GM21619 (cell line): Measurements from ENCODE around the gene OR51E1.

Experiments used
- ATAC-seq: cut with Tn5 transposase; IDR thresholded peaks from one replicate; pipeline ENCODE4 v1.9.1; 2021; ENCODE audit not compliant: unreplicated experiment

The OR51E1 gene

DNA sequence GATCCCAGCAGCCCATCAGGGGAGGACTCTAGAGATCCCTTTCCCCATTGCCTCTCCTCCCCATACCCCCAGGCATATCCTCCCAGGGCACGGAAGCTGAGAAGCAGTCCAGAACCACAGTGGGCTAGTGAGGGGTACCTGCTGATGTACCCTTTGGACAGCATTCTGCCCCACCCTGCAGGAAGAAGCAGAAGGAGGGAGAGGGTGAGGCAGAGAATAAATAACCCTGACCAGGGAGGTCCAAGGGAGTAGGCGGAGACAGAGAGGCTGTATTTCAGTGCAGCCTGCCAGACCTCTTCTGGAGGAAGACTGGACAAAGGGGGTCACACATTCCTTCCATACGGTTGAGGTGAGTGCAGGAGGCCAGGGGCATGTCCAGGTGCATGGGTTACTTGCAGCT, at the start of gene OR51E1:
OR51E1 (plus strand) TSS at position 301 of the 400 bp plus-strand sequence. CDS start 8,545 bp downstream, outside the sequence.
- no peak for ATAC-seq

- ATAC-seq = no peak
Measured at GRCh38 chr11:4605057-4605456, 38.7 kb upstream of the OR51E1 start.

DNA sequence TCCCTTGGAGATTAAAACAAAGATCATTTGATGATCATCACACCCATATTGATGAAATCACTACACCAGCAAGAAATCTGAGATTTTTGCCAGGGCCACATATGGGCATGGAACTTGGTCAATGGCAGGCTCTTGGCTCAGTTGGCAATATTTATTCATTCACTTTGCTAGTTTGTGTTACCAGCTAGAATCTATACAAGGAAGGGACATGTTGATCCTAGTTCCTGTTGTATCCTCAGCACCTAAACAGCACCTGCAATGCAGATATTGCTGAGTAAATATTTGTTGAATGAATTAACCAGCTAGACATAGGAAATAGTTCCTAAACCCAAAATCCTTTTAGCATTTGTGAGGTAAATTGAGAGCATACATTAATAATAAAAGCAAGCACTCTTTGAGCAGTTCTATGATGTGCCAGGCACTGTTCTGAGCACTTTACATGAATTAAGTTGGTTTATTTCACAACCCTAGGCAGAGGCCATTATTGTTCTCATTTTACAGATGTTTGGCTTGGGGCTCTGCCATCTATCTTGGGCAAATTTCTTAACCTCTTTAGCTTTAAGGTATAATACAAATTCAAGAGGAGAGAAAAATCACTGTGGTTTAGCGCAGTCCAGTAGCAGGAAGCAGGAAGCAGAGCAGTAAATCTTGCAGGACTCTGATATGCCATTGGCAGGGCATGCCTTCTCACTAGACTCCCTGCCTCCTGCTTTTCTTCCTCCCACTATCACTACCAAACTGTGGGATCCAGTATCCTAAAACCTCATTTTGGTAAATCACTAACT, 37.4 kb upstream of the OR51E1 start:
- ATAC-seq = no peak

GRCh38 chr11:4607096-4607495, 36.7 kb upstream of the OR51E1 start:
- no peak for ATAC-seq

DNA sequence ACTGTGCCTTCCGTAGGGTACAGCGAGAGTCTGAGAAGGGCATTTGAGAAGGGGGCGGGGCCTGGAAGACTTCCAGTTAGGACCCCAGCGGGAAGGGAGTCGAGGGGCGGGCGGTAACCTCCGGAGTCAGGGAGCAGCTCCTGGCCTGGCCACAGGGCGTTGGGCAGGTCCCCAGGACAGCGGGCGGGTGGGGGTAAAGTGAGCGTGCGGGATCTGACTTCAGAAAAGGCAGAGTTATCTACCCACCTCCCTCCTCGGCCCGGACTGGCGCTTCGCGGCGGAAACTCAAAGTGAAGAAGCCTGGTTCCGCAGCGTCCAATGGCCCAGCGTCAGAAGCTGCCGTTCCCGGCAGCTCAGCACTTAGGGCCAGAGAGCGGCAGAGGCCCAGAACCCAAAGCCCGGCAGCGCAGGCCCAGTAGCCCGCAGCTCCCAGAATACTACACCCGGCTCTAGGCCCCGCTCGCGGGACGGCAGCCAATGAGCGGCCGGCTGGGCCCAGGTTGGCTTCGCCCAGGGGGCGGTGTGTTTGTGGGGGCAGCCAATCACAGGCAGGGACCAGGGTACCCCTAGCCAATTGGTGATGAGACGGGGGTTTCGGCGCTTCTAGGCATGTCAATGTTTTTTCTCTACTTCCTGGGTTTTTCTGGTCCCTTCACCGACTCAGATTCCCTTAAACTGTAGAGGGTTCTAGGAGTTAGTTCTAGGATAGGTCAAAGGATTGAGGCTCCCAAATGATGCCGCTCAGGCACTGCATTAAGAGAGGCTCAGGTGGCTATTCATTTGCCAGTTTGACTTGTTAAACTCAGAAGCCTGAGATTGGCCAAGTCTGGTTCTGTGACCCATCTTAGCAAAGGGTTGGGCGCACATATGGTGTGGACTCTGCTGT, 35.8 kb upstream of the OR51E1 start, which contains the start of gene TRIM68:
TRIM68 (minus strand) TSS at position 451 of the 886 bp plus-strand sequence. CDS start 2,727 bp downstream, outside the sequence.
- ATAC-seq = peak; percentile 99

- ATAC-seq = no peak
Measured at GRCh38 chr11:4610258-4610935, 33.4 kb upstream of the OR51E1 start.

GRCh38 chr11:4611986-4612385, 31.8 kb upstream of the OR51E1 start:
- ATAC-seq = no peak

GRCh38 chr11:4615856-4616444, 27.8 kb upstream of the OR51E1 start:
- no peak for ATAC-seq

- ATAC-seq = no peak
Measured at GRCh38 chr11:4619514-4619913, 24.3 kb upstream of the OR51E1 start.

DNA sequence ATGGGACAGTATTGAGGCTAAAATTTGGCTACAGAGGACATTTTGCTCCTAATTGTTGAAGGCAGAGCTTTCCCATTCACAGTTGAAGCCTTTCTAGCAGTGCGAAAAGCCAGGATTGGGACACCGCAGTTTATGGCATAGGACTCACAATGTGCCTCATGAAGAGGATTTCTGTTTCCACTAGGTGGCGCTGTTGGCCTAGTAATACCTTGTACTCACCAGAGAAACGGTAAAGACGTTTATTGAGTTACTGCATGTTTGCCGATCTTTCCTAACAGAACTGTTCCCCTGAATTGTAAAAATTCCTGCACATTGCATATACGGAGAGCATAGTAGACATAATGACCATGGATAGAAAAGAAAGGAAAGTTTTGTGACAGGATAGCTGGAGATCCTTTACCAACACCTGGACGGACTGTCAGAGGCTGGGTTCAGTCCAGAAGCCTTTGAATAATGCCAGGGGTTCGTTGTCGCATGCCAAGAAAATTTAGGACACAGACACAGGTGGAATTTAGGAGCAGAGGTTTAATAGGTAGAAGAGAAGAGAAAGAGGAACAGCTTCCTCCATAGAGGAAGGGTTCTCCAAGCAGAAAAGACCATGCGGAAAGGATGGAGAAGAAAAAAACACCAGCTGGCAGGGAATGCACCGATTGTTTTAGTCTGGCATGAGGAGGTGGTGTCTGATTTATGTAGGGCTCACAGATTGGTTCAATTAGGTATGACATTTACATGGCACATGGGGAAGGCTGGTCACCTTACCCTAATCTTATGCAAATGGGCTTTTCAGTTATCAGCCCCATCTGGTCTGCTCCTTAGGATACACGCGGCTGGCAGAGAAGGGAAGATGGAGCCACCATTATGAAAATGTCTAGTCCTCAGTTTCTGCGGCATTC, 17.3 kb upstream of the OR51E1 start:
- no peak for ATAC-seq

GRCh38 chr11:4636136-4636535, 7.6 kb upstream of the OR51E1 start:
- no peak for ATAC-seq

- ATAC-seq = peak; percentile 96
Measured at GRCh38 chr11:4636962-4637661, 6.7 kb upstream of the OR51E1 start, which contains the start of gene OR51D1. Gene OR51D1 (plus strand): TSS chr11:4637477. CDS start chr11:4639791, 2,314 bp downstream.

- no peak for ATAC-seq
Measured at GRCh38 chr11:4637662-4638047, 6.1 kb upstream of the OR51E1 start.

DNA sequence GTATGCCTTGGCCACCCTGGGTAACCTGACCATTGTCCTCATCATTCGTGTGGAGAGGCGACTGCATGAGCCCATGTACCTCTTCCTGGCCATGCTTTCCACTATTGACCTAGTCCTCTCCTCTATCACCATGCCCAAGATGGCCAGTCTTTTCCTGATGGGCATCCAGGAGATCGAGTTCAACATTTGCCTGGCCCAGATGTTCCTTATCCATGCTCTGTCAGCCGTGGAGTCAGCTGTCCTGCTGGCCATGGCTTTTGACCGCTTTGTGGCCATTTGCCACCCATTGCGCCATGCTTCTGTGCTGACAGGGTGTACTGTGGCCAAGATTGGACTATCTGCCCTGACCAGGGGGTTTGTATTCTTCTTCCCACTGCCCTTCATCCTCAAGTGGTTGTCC, 3.9 kb upstream of the OR51E1 start:
- no peak for ATAC-seq

DNA sequence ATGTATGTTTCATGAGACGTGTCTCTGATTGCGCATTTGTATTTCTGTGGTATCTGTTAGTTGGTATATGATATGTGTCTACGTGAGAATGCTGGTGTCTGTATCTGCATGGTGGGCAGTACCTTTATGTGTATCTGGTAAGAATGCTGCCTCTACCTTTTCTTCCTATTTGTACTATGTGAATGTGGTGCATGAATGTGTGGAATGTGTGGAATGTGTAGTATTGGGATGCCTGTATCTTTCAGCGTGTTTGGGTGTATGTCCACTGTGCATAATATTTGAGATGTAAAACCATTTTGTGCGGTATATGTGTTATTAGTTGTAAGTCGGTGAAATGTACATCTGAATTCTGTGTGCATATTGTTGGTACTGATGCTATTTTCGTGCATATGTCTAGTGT, 2.3 kb upstream of the OR51E1 start:
- ATAC-seq = no peak

DNA sequence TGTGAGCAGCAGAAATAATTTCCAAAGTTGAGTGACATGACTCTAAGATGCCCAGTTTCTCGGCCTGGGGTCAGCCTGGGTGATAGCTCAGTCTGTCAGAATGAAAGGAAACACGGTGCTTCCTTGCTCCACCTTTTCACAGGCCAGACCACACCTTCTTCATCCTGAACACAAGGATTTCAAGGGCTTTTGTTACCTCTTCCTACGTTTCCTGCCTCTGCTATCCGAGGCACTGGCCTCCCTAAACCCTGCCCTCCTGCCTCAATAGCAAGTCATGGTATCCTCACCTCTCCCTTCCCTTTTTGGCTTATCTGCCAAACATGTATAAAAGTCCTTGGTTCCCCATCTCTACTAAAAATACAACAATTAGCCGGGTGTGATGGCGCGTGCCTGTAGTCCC, 1.7 kb upstream of the OR51E1 start:
- ATAC-seq = no peak

DNA sequence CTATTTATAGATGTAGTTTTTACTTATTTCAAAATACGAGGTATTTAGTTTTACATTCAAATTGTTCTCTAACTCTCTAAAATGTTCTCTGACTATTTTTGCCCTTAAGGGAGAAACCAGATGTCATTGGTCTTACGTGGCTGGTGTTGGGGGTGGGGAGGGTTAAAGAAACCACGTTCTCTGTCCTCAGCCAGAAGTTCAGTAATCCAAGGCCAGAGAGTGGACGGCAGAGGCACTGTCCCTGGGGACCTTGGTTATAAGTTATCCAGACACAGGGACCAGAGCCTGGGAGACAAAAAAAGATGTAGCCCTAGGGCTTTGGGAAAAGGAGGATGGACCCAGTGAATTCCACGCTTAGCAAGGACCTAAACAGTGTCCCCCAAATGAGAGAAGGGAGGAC, 706 bp upstream of the OR51E1 start:
- no peak for ATAC-seq

DNA sequence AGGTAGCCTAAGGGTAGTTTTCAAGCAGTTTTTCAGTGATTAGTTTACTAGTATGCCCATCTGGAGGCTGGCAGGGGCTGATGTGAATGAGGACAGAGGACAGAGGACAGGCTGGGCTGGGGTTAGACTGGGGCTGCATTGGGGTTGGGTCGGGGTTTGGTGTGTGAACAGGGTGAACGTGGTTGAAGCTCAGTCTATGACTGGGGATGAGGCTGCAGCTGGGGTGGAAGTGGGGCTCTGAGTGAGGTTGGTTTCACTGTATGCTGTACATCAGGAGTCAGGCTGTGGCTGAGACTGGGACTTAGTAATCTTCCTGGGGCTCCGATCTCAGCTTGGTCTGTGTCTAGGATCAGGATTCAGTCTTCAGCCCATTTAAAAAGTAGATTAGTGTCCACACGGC, 451 bp downstream of the OR51E1 start:
- no peak for ATAC-seq

DNA sequence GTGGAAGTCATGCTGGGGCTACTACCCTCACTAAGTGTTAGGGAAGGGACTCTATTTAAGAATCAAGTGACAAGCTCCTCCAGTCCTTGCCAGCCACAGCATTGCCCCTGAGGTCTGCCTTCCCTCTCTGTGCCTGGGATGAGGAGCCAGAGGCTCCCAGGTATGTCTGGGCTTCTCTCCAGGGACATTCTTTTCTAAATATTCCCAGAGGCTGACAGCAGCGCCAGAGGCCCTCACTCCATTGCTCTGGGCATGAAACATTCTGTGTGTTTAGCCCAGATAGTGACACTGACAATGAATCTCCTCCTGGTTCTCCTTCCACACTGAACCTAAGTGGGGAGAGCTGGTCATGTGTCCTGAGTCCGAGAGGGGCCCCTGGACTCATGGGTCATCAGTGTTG, 2.2 kb downstream of the OR51E1 start:
- ATAC-seq = no peak
